H9 (cell line): ENCODE data around the gene DNTT. TPM values are rescaled to one million over a fixed set of nuclear protein-coding genes. Genes with fewer than 3 reads are reported as not detected.

Experiments
- DNase-seq: peaks from one replicate; pipeline ENCODE4 v3.0.0-alpha.2; 2017
- H2AFZ ChIP-seq: one replicate; pipeline ENCODE4 v1.6.1; 2013; ENCODE audit warnings: mild to moderate bottlenecking, low read length, control low read depth, moderate library complexity
- H2AK5ac ChIP-seq: 2 replicates; pipeline ENCODE4 v1.6.1; 2013; ENCODE audit warnings: low read length, control low read depth, mixed read lengths; ENCODE audit not compliant: insufficient read length
- H2BK120ac ChIP-seq: one replicate; pipeline ENCODE4 v1.6.1; 2013; ENCODE audit warnings: low read depth, mild to moderate bottlenecking, low read length, control low read depth, inconsistent platforms; ENCODE audit not compliant: poor library complexity, severe bottlenecking
- H2BK12ac ChIP-seq: 2 replicates; pipeline ENCODE4 v1.6.1; 2013; ENCODE audit warnings: low read length, control low read depth, mixed read lengths, low read depth; ENCODE audit not compliant: insufficient read length
- H2BK15ac ChIP-seq: 2 replicates; pipeline ENCODE4 v1.6.1; 2013; ENCODE audit warnings: low read depth, low read length, control low read depth
- H2BK20ac ChIP-seq: one replicate; pipeline ENCODE4 v1.6.1; 2013; ENCODE audit warnings: low read depth, mild to moderate bottlenecking, low read length, control low read depth, inconsistent platforms; ENCODE audit not compliant: poor library complexity, severe bottlenecking
- H2BK5ac ChIP-seq: 2 replicates; pipeline ENCODE4 v1.6.1; 2013; ENCODE audit warnings: low read length, control low read depth, mixed read lengths; ENCODE audit not compliant: insufficient read length
- H3K14ac ChIP-seq: 2 replicates; pipeline ENCODE4 v1.6.1; 2013; ENCODE audit warnings: low read length, control low read depth; ENCODE audit not compliant: insufficient read depth
- H3K18ac ChIP-seq: 2 replicates; pipeline ENCODE4 v1.6.1; 2013; ENCODE audit warnings: low read depth, mild to moderate bottlenecking, mixed read lengths, low read length, control low read depth; ENCODE audit not compliant: insufficient read length
- H3K23ac ChIP-seq: 2 replicates; pipeline ENCODE4 v1.6.1; 2013; ENCODE audit warnings: low read length, control low read depth, mixed read lengths, low read depth; ENCODE audit not compliant: insufficient read length
- H3K23me2 ChIP-seq: 2 replicates; pipeline ENCODE4 v1.6.1; 2013; ENCODE audit warnings: low read depth, mild to moderate bottlenecking, mixed read lengths, low read length, control low read depth; ENCODE audit not compliant: insufficient read length, poor library complexity, severe bottlenecking
- H3K27ac ChIP-seq: 2 replicates; pipeline ENCODE4 v1.5.1; 2013; ENCODE audit warnings: low read length, control low read depth, mixed read lengths, low read depth; ENCODE audit not compliant: insufficient read length
- H3K27me3 ChIP-seq: 2 replicates; pipeline ENCODE4 v1.6.1; 2013; ENCODE audit warnings: low read length, control low read depth, inconsistent platforms; ENCODE audit not compliant: insufficient read depth
- H3K4ac ChIP-seq: 2 replicates; pipeline ENCODE4 v1.6.1; 2013; ENCODE audit warnings: low read depth, mild to moderate bottlenecking, control low read depth, inconsistent platforms, low read length, moderate library complexity
- H3K4me1 ChIP-seq: 2 replicates; pipeline ENCODE4 v1.6.1; 2013; ENCODE audit warnings: low read length, control low read depth, inconsistent platforms; ENCODE audit not compliant: insufficient read depth
- H3K4me2 ChIP-seq: 2 replicates; pipeline ENCODE4 v1.6.1; 2013; ENCODE audit warnings: low read length, control low read depth, mixed read lengths; ENCODE audit not compliant: insufficient read length, insufficient read depth
- H3K56ac ChIP-seq: 2 replicates; pipeline ENCODE4 v1.6.1; 2013; ENCODE audit warnings: low read depth, mild to moderate bottlenecking, mixed read lengths, low read length, control low read depth; ENCODE audit not compliant: insufficient read length
- H3K79me1 ChIP-seq: 2 replicates; pipeline ENCODE4 v1.6.1; 2013; ENCODE audit warnings: low read depth, mild to moderate bottlenecking, moderate library complexity, low read length, control low read depth, inconsistent platforms; ENCODE audit not compliant: insufficient read depth, poor library complexity, severe bottlenecking
- H3K79me2 ChIP-seq: 2 replicates; pipeline ENCODE4 v1.6.1; 2013; ENCODE audit warnings: low read length, control low read depth, inconsistent platforms; ENCODE audit not compliant: insufficient read depth
- H3K9ac ChIP-seq: 2 replicates; pipeline ENCODE4 v1.6.1; 2013; ENCODE audit warnings: low read length, control low read depth, mixed read lengths; ENCODE audit not compliant: insufficient read length; ENCODE audit errors: extremely low read depth
- H3K9me3 ChIP-seq: one replicate; pipeline ENCODE4 v1.6.1; 2013; ENCODE audit warnings: low read depth, low read length, inconsistent platforms; ENCODE audit not compliant: control insufficient read depth
- H3T11ph ChIP-seq: one replicate; pipeline ENCODE4 v1.6.1; 2013; ENCODE audit warnings: mild to moderate bottlenecking, low read length, control low read depth, inconsistent platforms
- H4K20me1 ChIP-seq: one replicate; pipeline ENCODE4 v1.6.1; 2013; ENCODE audit not compliant: control insufficient read depth, insufficient read length, insufficient read depth
- H4K5ac ChIP-seq: 2 replicates; pipeline ENCODE4 v1.6.1; 2013; ENCODE audit warnings: low read depth, mild to moderate bottlenecking, mixed read lengths, low read length, control low read depth; ENCODE audit not compliant: insufficient read length
- H4K8ac ChIP-seq: replicated peaks from 2 replicates; pipeline ENCODE4 v1.6.1; 2013; ENCODE audit warnings: low read length, control low read depth, mixed read lengths, low read depth; ENCODE audit not compliant: insufficient read length
- H4K91ac ChIP-seq: 2 replicates; pipeline ENCODE4 v1.6.1; 2013; ENCODE audit warnings: low read depth, mild to moderate bottlenecking, moderate library complexity, mixed read lengths, low read length, control low read depth; ENCODE audit not compliant: insufficient read length
- H3K27ac Mint-ChIP-seq, 3 experiments: 2 replicates in 2 of 3; 3 replicates in 1 of 3; pipeline ENCODE4 v1.8.0; 2020 to 2021; ENCODE audit warnings: mixed read lengths in 3 of 3, mild to moderate bottlenecking in 1 of 3, moderate library complexity in 1 of 3
- H3K27me3 Mint-ChIP-seq: 2 replicates; pipeline ENCODE4 v1.8.0; 2021; ENCODE audit warnings: low read depth, mild to moderate bottlenecking, moderate library complexity, mixed read lengths
- H3K36me3 Mint-ChIP-seq, 3 experiments: 2 replicates in 2 of 3; 3 replicates in 1 of 3; pipeline ENCODE4 v1.8.0; 2020 to 2021; ENCODE audit warnings: low read depth in 3 of 3, mixed read lengths in 3 of 3; ENCODE audit not compliant: insufficient read depth in 1 of 3
- H3K4me1 Mint-ChIP-seq, 2 experiments: 2 replicates each; pipeline ENCODE4 v1.8.0; 2020; ENCODE audit warnings: mixed read lengths in 2 of 2
- H3K4me3 Mint-ChIP-seq, 2 experiments: 2 replicates in 1 of 2; 3 replicates in 1 of 2; pipeline ENCODE4 v1.8.0; 2020 to 2021; ENCODE audit warnings: mild to moderate bottlenecking in 2 of 2, mixed read lengths in 2 of 2, moderate library complexity in 1 of 2
- H3K9me3 Mint-ChIP-seq, 2 experiments: 2 replicates in 1 of 2; 3 replicates in 1 of 2; pipeline ENCODE4 v1.8.0; 2020; ENCODE audit warnings: mild to moderate bottlenecking in 2 of 2, mixed read lengths in 2 of 2, moderate library complexity in 1 of 2
- WGBS: extraction: QIAGEN DNeasy Blood & Tissue Kit; methylation state at CpG from one replicate; pipeline ENCODE4 v1.1.7; 2013; ENCODE audit warnings: missing lambda C conversion rate, low lambda C conversion rate, mixed read lengths; ENCODE audit not compliant: insufficient read length; ENCODE audit errors: extremely low coverage; 5-methylcytosine and 5-hydroxymethylcytosine counted together
- total RNA-seq: library from RNA; stranded (reverse); gene quantifications from 2 replicates; pipeline ENCODE4 v1.2.1, GENCODE V29; 2021
- TF ChIP-seq, protein P1 (sequence below): fragments of 200-600 bp; sonication (generic); conservative IDR thresholded peaks from 3 replicates; pipeline ENCODE4 v1.8.0; 2021; ENCODE audit warnings: antibody characterized with exemption, mild to moderate bottlenecking

DNTT gene
- total RNA-seq, 1 experiment from 2014 or later, result not detected

- Mint-ChIP-seq H3K27me3 (peaks cover 16% of the 10 kb centered on the region), H3K9me3 (no peaks in the 10 kb centered on the region; a peak in 3 of 5 replicates), H3K4me1 (peaks cover 17 to 20% of the 10 kb centered on the region in 2 experiments), H3K4me3 (no peak overlapping the region), H3K36me3 (no peaks in the 10 kb centered on the region; a peak in 2 of 7 replicates), H3K27ac (no peak overlapping the region; a peak in 1 of 7 replicates)
- no peak overlapping the region for H2BK20ac ChIP-seq
- H3K79me1 ChIP-seq, result no peaks in the 10 kb centered on the region
- H4K5ac ChIP-seq, result no peak overlapping the region
- H3K4me1 ChIP-seq, result no peaks in the 10 kb centered on the region; the same call in 1 of the 2 replicates
- H3K9me3 ChIP-seq, result no peaks in the 10 kb centered on the region
- no peak overlapping the region for H2AK5ac ChIP-seq
- no peak overlapping the region for H2AFZ ChIP-seq
- no CpG with 5 or more reads among the region's 6 CpGs for WGBS
- peaks cover 7% of the 10 kb centered on the region for H3K23me2 ChIP-seq
- H3K79me2 ChIP-seq, result no peaks in the 10 kb centered on the region
- H3K18ac ChIP-seq, result no peak overlapping the region
- no peak overlapping the region for H2BK120ac ChIP-seq
- no peak overlapping the region for H3K27ac ChIP-seq
- no peak overlapping the region for H2BK5ac ChIP-seq
- no peak overlapping the region for H3T11ph ChIP-seq
- no peak overlapping the region for H3K56ac ChIP-seq
- no peak overlapping the region for H4K8ac ChIP-seq
- H3K23ac ChIP-seq, result no peak overlapping the region
- no peak overlapping the region for H3K14ac ChIP-seq
- H4K20me1 ChIP-seq, result no peaks in the 10 kb centered on the region
- DNase-seq, result no peak
- H3K4ac ChIP-seq, result no peak overlapping the region
- H2BK12ac ChIP-seq, result no peak overlapping the region
- no peak overlapping the region for H3K4me2 ChIP-seq
- no peak overlapping the region for H2BK15ac ChIP-seq
- no peaks in the 10 kb centered on the region for H3K27me3 ChIP-seq
- H3K9ac ChIP-seq, result no peak overlapping the region
- no peak overlapping the region for H4K91ac ChIP-seq
- TF ChIP-seq, protein P1, sequence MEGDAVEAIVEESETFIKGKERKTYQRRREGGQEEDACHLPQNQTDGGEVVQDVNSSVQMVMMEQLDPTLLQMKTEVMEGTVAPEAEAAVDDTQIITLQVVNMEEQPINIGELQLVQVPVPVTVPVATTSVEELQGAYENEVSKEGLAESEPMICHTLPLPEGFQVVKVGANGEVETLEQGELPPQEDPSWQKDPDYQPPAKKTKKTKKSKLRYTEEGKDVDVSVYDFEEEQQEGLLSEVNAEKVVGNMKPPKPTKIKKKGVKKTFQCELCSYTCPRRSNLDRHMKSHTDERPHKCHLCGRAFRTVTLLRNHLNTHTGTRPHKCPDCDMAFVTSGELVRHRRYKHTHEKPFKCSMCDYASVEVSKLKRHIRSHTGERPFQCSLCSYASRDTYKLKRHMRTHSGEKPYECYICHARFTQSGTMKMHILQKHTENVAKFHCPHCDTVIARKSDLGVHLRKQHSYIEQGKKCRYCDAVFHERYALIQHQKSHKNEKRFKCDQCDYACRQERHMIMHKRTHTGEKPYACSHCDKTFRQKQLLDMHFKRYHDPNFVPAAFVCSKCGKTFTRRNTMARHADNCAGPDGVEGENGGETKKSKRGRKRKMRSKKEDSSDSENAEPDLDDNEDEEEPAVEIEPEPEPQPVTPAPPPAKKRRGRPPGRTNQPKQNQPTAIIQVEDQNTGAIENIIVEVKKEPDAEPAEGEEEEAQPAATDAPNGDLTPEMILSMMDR, result no peak
Observed at GRCh38 chr10:96377816-96378294, 73.6 kb downstream of the DNTT start.
